IgD-negative memory B cell (primary cell): ENCODE data around the gene PRR16. TPM values are rescaled to one million over a fixed set of nuclear protein-coding genes. Genes with fewer than 3 reads are reported as not detected.
"Not testable (repeated sequence)": the region's sequence is repeated elsewhere in the genome, so short reads cannot be mapped to it uniquely, and the experiment has no call there.

ENCODE experiments used
- H3K27ac Mint-ChIP-seq, 3 donors: one replicate each; pipeline ENCODE4 v1.8.0; 2020 to 2022; ENCODE audit warnings: mild to moderate bottlenecking in 3 of 3, mixed read lengths in 3 of 3, moderate library complexity in 1 of 3
- H3K27me3 Mint-ChIP-seq: one replicate; pipeline ENCODE4 v1.8.0; 2021; ENCODE audit warnings: mixed read lengths
- H3K36me3 Mint-ChIP-seq: one replicate; pipeline ENCODE4 v1.8.0; 2020; ENCODE audit warnings: mild to moderate bottlenecking, mixed read lengths
- H3K4me1 Mint-ChIP-seq, 3 donors: one replicate each; pipeline ENCODE4 v1.8.0; 2020 to 2022; ENCODE audit warnings: mixed read lengths in 3 of 3, mild to moderate bottlenecking in 1 of 3
- H3K4me3 Mint-ChIP-seq, 4 donors: one replicate each; pipeline ENCODE4 v1.8.0; 2020 to 2022; ENCODE audit warnings: mild to moderate bottlenecking in 4 of 4, mixed read lengths in 4 of 4, moderate library complexity in 3 of 4
- H3K9me3 Mint-ChIP-seq, 3 donors: one replicate each; pipeline ENCODE4 v1.8.0; 2020 to 2021; ENCODE audit warnings: mixed read lengths in 3 of 3, mild to moderate bottlenecking in 1 of 3
- polyA plus RNA-seq: library from polyadenylated mRNA; unstranded; fragments of 300-500 nt; fragmentation: Illumina TruSeq; gene quantifications from one replicate; pipeline ENCODE4 v1.2.3, GENCODE V29; 2021

Gene PRR16
- polyA plus RNA-seq, 1 donor from 2014 or later, result not detected

DNA sequence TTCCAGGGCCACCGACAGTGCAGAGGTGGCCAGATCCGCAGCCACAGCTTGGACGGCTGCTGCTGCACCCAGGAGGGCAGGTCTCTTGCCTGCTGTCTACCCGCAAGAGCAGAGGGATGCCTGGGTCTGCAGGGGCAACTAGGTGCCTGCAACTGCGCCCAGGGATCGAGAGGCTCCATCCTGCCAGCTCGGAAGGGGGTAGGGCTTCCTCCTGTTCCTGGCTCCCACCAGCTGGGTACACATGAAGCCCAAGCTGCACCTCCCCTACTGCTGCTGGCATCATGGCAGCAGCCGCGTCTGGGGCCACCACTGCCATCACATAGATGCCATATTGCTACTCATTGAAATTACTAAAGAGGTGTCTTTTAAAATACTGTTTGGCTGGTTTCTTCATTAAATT is 12.7 kb upstream of the PRR16 start:
- no peaks in the 10 kb centered on the region for H3K4me1 Mint-ChIP-seq
- H3K36me3 Mint-ChIP-seq, result no peaks in the 10 kb centered on the region
- no peak overlapping the region for H3K4me3 Mint-ChIP-seq
- peaks cover 0 to 3% (median 0%) of the 10 kb centered on the region in 3 donors for H3K9me3 Mint-ChIP-seq
- peak overlapping the region in 1 of 3 donors; percentile 52 for H3K27ac Mint-ChIP-seq
- peaks cover 5% of the 10 kb centered on the region for H3K27me3 Mint-ChIP-seq

DNA sequence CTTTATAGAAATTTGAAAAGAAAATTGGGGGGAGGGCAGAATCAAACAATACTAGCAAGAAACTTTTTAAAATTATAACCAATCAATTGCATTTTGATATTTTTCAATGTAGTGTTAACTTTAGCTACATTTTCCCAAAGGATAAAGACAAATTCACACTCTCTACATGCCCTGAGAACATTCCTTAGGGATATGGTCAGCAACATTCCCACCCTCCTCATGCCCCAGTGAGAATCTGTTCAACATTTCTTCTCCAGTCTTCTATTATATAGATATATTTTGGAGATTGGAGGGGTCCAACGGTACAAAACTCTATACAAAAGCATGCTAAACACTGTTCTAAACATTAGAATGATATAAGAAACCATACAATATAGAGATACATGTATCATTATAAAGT is 11.6 kb upstream of the PRR16 start:
- no peak overlapping the region for H3K27ac Mint-ChIP-seq
- peaks cover 5% of the 10 kb centered on the region for H3K27me3 Mint-ChIP-seq
- no peak overlapping the region for H3K4me3 Mint-ChIP-seq
- H3K36me3 Mint-ChIP-seq, result no peaks in the 10 kb centered on the region
- H3K4me1 Mint-ChIP-seq, result peaks cover under 1 to 3% (median 2%) of the 10 kb centered on the region in 3 donors
- H3K9me3 Mint-ChIP-seq, result peaks cover 0 to 3% (median 0%) of the 10 kb centered on the region in 3 donors

DNA sequence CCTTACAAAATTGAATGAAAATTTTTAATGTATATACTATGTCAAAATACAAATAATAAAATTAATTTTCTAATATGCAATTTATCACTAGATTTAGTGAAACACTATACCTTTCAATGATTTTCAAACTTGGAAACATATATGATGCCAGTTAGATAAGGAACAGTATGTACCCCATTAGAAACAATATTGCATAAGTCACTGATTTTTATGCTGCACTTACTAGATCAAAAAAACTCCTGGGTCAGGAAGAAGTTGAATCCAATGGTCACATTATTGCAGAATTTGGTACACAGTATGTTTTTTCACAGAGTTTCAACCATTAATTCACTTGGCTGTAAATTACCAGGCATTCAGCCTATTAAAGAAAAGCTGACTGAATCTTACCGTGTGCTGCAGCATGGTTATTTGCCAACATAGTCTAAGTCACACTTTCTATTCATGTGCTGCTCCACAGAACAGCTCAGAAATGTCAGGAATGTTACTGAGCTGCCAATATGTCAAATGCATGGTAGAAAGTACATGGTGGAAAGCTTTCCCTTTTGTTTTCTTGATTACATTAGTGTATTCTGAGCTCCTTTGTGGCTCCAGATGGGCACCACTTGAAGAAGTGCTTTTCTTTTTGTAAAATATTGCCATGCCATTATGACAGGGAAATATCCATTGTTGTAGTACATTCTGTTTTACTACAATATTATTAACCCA is 9.9 kb upstream of the PRR16 start:
- Mint-ChIP-seq H3K27me3 (peaks cover 5% of the 10 kb centered on the region), H3K36me3 (no peaks in the 10 kb centered on the region), H3K4me3 (no peak overlapping the region), H3K4me1 (peaks cover 5 to 7% (median 7%) of the 10 kb centered on the region in 3 donors), H3K27ac (no peak overlapping the region), H3K9me3 (no peaks in the 10 kb centered on the region)

GRCh38 chr5:120456006-120456405 is 8.1 kb upstream of the PRR16 start:
- H3K36me3 Mint-ChIP-seq, result no peaks in the 10 kb centered on the region

GRCh38 chr5:120457839-120458507 is 6.1 kb upstream of the PRR16 start:
- peaks cover 3% of the 10 kb centered on the region for H3K36me3 Mint-ChIP-seq
- H3K27me3 Mint-ChIP-seq, result peaks cover 9% of the 10 kb centered on the region
- no peaks in the 10 kb centered on the region for H3K9me3 Mint-ChIP-seq
- H3K27ac Mint-ChIP-seq, result peak overlapping the region; percentile 46 to 95 (median 92)
- peaks cover 8 to 11% (median 10%) of the 10 kb centered on the region in 3 donors for H3K4me1 Mint-ChIP-seq
- H3K4me3 Mint-ChIP-seq, result peak overlapping the region; percentile 62 to 88 (median 82)

More at GRCh38 chr5:120456006-120456405, 8.1 kb upstream of the PRR16 start:
- peaks cover 5 to 7% (median 7%) of the 10 kb centered on the region in 3 donors for H3K4me1 Mint-ChIP-seq
- no peaks in the 10 kb centered on the region for H3K9me3 Mint-ChIP-seq
- H3K27me3 Mint-ChIP-seq, result peaks cover 5% of the 10 kb centered on the region
- peak overlapping the region in 1 of 3 donors; percentile 29 for H3K27ac Mint-ChIP-seq
- H3K4me3 Mint-ChIP-seq, result no peak overlapping the region

DNA sequence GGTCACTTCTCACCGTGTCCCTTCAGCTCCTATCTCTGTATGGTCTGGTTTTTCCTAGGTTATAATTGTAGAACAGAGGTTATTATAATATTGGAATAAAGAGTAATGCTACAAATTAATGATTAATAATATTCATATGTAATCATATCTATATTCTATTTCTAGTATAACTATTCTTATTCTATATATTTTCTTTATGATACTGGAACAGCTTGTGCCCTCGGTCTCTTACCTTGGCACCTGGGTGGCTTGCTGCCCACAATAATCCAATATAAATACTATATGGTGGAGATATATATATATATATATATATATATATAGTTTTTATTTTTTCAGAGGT is 5.6 kb upstream of the PRR16 start:
- peak overlapping the region; percentile 62 to 88 (median 82) for H3K4me3 Mint-ChIP-seq
- H3K4me1 Mint-ChIP-seq, result peaks cover 11 to 16% (median 15%) of the 10 kb centered on the region in 3 donors
- H3K27ac Mint-ChIP-seq, result peak overlapping the region; percentile 46 to 95 (median 92)
- H3K27me3 Mint-ChIP-seq, result peaks cover 11% of the 10 kb centered on the region
- H3K36me3 Mint-ChIP-seq, H3K9me3 Mint-ChIP-seq: not testable (repeated sequence)

DNA sequence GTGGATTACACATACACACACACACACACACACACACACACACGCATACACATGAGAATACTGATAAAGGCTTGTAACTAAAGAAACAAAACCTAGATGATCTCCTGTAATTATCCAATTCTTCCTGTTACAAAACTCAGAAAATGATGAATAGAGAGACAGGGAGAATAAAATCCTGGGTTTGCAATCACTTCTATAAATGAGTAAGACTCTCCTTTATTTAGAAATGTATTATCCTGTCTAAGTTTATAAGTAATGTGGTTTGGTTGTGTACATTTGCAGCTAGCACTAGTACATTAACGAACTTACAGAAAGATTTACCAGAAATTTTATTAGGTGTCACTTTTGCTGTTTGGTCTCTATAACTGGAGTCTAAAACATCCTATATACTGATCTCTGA is 2.8 kb upstream of the PRR16 start:
- Mint-ChIP-seq H3K27ac (peak overlapping the region in 1 of 3 donors; percentile 36), H3K4me3 (no peak overlapping the region), H3K4me1 (peaks cover 14 to 25% (median 21%) of the 10 kb centered on the region in 3 donors), H3K27me3 (peaks cover 27% of the 10 kb centered on the region), H3K9me3 (no peaks in the 10 kb centered on the region), H3K36me3 (peaks cover 3% of the 10 kb centered on the region)

- peaks cover 3% of the 10 kb centered on the region for H3K36me3 Mint-ChIP-seq
- H3K27me3 Mint-ChIP-seq, result peaks cover 28% of the 10 kb centered on the region
- H3K27ac Mint-ChIP-seq, result peak overlapping the region; percentile 63 to 83 (median 71)
- peaks cover 8 to 18% (median 13%) of the 10 kb centered on the region in 3 donors for H3K4me1 Mint-ChIP-seq
- peaks cover 0 to 2% (median 0%) of the 10 kb centered on the region in 3 donors for H3K9me3 Mint-ChIP-seq
- H3K4me3 Mint-ChIP-seq, result peak overlapping the region; percentile 83 to 88 (median 86)
These were observed 957 bp upstream of the PRR16 start for GRCh38 chr5:120463006-120463680.

DNA sequence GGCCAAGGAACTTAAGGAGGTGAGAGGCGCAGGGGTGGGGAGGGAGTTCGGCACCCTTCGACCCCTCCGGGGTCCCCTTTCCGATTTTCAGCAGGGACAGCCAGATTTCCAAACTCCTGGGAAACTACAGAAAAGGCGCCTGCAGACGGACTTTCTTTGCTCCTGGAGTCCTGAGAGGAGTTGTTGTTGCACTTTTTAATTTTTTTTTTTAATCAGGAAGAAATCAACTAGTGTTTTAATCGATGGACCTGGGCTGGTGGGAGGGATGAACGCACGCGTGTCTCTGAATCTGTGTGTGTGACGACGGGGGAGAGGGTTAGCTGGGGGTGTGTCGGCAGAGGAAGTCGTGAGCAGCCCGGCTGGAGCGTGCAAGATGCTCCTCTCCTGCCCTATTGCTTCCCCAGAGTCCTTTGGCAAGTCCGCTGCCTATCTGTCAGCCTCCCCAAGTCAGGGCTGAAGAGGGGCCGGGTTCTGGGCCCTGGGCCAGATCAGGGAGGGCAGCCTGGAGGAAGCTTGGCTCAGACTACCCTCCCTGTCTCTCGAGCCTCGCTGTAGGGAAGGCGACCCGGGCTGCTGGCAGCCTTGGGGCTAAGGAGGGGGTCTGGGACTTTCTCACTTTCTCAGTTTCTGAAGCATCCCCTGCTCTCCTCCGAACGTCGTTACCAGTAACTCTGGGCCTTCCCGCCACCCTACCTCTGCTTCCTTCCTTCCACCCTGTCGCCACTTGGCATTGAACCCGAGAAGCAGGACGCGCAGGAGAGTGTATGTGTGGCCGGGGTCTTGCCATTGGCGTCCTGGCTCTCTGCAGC is 731 bp downstream of the PRR16 start:
- Mint-ChIP-seq H3K4me3 (peak overlapping the region; percentile 83 to 96 (median 90)), H3K27ac (peak overlapping the region in 2 of 3 donors; percentile 8 to 36), H3K27me3 (peaks cover 28% of the 10 kb centered on the region), H3K36me3 (peaks cover 3% of the 10 kb centered on the region), H3K9me3 (peaks cover 0 to 2% (median 0%) of the 10 kb centered on the region in 3 donors), H3K4me1 (peaks cover 8 to 18% (median 13%) of the 10 kb centered on the region in 3 donors)

DNA sequence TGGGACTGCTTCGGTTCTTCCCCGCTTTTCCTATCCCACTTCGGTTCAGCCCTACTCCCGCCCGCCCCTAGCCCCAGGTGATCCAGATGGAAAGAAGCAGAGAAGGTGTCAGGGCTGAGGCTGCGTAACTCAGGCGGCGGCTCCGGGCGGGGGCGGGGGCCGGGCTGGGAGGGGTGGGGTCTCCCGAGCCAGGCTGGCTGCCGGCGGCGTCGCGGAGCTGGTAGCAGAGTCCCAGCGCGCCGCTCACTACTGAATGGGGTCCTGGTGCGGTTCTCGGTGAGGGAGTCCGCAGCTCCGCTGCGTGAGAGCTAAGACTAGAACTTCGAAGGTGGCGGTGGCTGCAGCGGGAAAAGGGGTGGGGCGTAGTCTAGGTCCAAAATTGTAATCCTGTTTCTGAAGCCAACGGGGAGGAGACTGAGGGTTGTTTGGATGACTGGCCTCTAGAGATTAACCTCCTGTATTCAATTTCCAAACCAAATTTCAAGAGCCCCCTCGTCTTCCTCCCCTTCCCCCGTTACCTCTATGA is 1.4 kb downstream of the PRR16 start:
- H3K4me1 Mint-ChIP-seq, result peaks cover 8 to 18% (median 13%) of the 10 kb centered on the region in 3 donors
- no peak overlapping the region for H3K27ac Mint-ChIP-seq
- H3K36me3 Mint-ChIP-seq, result peaks cover 3% of the 10 kb centered on the region
- H3K4me3 Mint-ChIP-seq, result peak overlapping the region; percentile 83 to 96 (median 90)
- H3K9me3 Mint-ChIP-seq, result peaks cover 0 to 2% (median 0%) of the 10 kb centered on the region in 3 donors
- peaks cover 28% of the 10 kb centered on the region for H3K27me3 Mint-ChIP-seq

GRCh38 chr5:120466341-120467006 is 2.4 kb downstream of the PRR16 start:
- H3K27me3 Mint-ChIP-seq, result peaks cover 28% of the 10 kb centered on the region
- peaks cover 8 to 18% (median 13%) of the 10 kb centered on the region in 3 donors for H3K4me1 Mint-ChIP-seq
- no peak overlapping the region for H3K27ac Mint-ChIP-seq
- H3K9me3 Mint-ChIP-seq, result peaks cover 0 to 2% (median 0%) of the 10 kb centered on the region in 3 donors
- H3K36me3 Mint-ChIP-seq, result peaks cover 3% of the 10 kb centered on the region
- peak overlapping the region in 2 of 4 donors; percentile 30 to 83 for H3K4me3 Mint-ChIP-seq

DNA sequence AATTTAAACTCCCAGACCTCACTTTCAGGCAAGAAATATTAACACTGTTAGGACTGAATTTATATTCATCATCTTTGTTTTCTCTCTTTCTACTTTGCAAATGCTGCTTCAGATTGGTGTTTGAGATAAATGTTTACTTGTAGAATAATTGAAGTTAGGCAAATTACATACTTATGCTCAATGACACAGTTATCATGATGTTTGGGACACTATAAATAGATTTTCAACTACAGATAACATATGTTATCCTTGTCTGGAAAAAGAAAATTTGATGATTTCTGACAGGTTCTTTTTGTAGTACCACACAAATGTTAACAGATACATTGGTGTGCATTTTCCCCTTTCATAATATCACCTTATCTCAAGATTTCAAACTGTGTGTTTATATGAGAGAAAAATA is 7.9 kb downstream of the PRR16 start:
- Mint-ChIP-seq H3K36me3 (no peaks in the 10 kb centered on the region), H3K4me1 (no peaks in the 10 kb centered on the region), H3K27ac (no peak overlapping the region), H3K9me3 (no peaks in the 10 kb centered on the region), H3K27me3 (peaks cover 2% of the 10 kb centered on the region), H3K4me3 (no peak overlapping the region)

DNA sequence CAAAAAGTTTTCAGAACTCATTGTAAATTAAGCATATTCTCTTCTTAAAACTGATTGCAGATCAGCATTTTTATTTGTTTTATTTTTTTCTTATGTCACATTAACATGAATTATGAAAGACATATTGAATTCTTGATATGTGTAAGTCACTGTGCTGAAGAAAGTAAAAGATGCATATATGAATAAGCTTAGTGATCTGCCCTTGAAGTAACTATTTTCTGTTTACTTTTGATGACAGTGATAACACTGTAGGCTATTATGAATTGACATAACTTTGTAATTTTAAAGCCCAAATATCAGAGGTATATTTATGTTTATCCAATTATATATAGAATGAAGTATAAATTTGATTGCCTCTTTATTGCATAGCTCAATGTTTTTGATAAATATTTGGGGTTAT is 8.8 kb downstream of the PRR16 start:
- H3K4me3 Mint-ChIP-seq, result no peak overlapping the region
- no peaks in the 10 kb centered on the region for H3K36me3 Mint-ChIP-seq
- H3K9me3 Mint-ChIP-seq, result no peaks in the 10 kb centered on the region
- peaks cover 2% of the 10 kb centered on the region for H3K27me3 Mint-ChIP-seq
- no peak overlapping the region for H3K27ac Mint-ChIP-seq
- H3K4me1 Mint-ChIP-seq, result no peaks in the 10 kb centered on the region

DNA sequence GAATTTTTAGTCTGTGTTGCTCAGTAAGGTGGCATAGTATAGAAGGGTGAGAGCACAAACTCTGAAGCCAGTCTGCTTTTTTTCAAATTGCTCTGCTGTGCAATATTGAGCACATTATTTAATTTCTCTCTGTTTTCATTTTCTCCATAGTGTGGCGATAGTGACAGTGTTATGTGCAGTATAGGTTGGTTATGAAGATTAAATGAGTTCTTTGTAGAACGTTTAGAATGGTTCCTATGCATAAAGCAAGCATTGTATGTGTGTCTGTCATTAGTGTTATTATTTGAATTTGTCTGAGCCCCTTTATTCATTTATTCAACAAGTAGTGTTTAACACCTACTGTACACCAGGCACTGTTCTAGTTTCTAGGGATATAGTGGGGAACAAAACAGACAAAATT is 9.2 kb downstream of the PRR16 start:
- Mint-ChIP-seq H3K27ac (no peak overlapping the region), H3K36me3 (no peaks in the 10 kb centered on the region), H3K27me3 (peaks cover 2% of the 10 kb centered on the region), H3K9me3 (no peaks in the 10 kb centered on the region), H3K4me1 (no peaks in the 10 kb centered on the region), H3K4me3 (no peak overlapping the region)
